Brain microvascular endothelial cell (primary cell): ENCODE data around the gene ARPP21.

Source experiments
- DNase-seq: peaks from one replicate; pipeline ENCODE4 v3.0.0-alpha.2; 2020
- H3K27ac ChIP-seq: fragments of 250-450 bp; sonication (Bioruptor Pico); 2 replicates; pipeline ENCODE4 v1.5.1; 2020; ENCODE audit warnings: mild to moderate bottlenecking, moderate library complexity
- H3K27me3 ChIP-seq: fragments of 250-450 bp; sonication (Bioruptor Pico); replicated peaks from 2 replicates; pipeline ENCODE4 v1.5.1; 2020; ENCODE audit warnings: mild to moderate bottlenecking
- H3K36me3 ChIP-seq: fragments of 250-450 bp; sonication (Bioruptor Pico); replicated peaks from 2 replicates; pipeline ENCODE4 v1.5.1; 2020; ENCODE audit warnings: mild to moderate bottlenecking
- H3K4me3 ChIP-seq: 2 replicates; pipeline ENCODE4 v1.5.1; 2011; ENCODE audit warnings: low read depth, mild to moderate bottlenecking, control low read depth, low read length, moderate library complexity
- in situ Hi-C: cut with HindIII; loops from 2 replicates; pipeline ENCODE4 v1.10.0; 2017; ENCODE audit warnings: low sequenced_read_pairs, low pct_ligation_motif_present
- TF ChIP-seq, protein P1 (sequence below): IDR thresholded peaks from 2 replicates; pipeline ENCODE4 v1.5.1; 2011; ENCODE audit warnings: low read depth, mild to moderate bottlenecking, moderate library complexity, low read length, control low read depth, inconsistent platforms; ENCODE audit errors: missing control alignments

The ARPP21 gene

DNA sequence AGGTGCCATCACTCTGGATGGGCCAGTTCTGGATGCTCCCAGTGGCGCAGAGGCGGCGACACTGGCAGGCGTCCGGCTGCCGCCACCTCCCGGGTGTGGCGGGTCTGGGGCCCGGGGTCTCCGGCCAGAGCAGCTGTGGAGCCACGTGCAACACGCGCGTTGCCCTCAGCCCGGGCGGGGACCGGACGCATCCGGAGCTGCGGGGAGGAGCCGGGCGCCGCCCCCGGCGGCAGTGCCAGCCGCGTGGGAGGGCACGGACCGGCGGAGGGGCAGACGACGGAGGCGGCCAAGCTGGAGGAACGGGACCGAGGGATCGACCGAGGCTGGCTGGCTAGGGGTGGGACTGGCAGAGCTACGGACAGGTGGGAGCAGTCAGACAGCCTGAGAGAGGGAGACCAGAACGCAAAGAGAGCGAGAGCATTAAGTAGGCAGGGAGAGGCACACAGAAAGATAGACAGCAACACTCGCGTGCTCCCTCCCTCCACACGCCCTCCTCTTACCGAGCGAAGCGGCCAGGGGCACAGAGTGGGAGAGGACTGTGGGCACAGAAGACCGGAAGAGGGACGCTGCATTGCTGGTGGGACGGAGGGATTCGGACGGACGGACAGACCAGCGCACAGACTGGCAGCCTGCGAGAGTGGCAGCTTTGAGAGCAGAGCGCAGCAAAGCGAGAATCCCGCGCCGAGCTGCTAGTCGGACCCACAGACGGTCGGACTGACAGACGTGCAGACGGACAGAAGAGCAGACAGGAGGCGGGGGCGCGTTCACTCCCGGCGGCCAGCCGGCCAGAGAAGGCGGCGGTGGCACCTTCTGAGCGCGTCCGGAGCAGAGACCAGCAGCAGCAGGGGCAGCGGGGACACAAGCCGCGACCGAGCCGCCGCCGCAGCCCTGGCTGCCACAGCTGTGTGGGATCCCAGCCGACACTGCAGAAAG, at the start of gene ARPP21:
Gene ARPP21, plus strand, starts transcription at position 272 of the 933 bp plus-strand sequence. CDS start 42,227 bp downstream, outside the sequence.
- in situ Hi-C loops: no loop called here
- H3K27me3 ChIP-seq: no peaks in the 10 kb centered on the region
- H3K36me3 ChIP-seq: no peaks in the 10 kb centered on the region
- H3K27ac ChIP-seq: no peak within 1 kb of the TSS
- peak within 1 kb of the TSS; percentile 74 for H3K4me3 ChIP-seq
- DNase-seq: peak; percentile 34
- TF ChIP-seq, protein P1, sequence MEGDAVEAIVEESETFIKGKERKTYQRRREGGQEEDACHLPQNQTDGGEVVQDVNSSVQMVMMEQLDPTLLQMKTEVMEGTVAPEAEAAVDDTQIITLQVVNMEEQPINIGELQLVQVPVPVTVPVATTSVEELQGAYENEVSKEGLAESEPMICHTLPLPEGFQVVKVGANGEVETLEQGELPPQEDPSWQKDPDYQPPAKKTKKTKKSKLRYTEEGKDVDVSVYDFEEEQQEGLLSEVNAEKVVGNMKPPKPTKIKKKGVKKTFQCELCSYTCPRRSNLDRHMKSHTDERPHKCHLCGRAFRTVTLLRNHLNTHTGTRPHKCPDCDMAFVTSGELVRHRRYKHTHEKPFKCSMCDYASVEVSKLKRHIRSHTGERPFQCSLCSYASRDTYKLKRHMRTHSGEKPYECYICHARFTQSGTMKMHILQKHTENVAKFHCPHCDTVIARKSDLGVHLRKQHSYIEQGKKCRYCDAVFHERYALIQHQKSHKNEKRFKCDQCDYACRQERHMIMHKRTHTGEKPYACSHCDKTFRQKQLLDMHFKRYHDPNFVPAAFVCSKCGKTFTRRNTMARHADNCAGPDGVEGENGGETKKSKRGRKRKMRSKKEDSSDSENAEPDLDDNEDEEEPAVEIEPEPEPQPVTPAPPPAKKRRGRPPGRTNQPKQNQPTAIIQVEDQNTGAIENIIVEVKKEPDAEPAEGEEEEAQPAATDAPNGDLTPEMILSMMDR: no peak

DNA sequence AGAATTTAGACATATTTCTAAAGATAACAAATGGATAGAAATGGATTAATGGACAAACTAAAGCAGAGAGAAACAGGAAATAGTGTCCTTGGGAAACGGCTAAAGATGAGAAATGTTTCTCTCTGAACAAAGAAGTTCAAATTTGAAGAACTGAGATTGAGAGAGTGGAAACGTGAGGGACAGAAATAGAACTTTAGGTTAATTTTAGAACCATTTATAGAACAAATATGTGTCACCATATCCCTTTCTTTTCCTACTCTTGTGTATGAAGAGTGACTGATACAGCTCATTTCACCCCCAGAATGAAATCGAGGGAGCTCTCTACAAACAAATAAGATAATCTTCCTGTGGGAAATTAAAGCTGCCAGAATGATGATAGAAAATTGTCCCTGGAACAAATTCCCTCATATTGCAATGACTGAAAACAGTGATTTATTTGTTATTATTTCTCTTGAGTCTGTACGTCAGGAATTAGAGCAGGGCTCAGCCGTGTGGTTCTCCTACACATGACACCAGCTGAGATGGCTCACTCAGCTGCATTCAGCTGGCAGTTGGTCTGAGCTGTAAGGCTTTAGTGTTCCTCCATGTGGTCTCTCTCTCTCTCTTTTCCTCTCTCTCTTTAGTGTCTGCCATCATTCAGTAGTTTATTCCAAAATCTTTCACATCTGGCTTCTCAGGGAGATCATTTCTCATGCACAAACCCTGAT, 46.6 kb upstream of the ARPP21 start:
- no peaks in the 10 kb centered on the region for H3K36me3 ChIP-seq
- TF ChIP-seq, protein P1: no peak
- H3K4me3 ChIP-seq: no peak overlapping the region
- in situ Hi-C loops: no loop called here
- H3K27me3 ChIP-seq: no peaks in the 10 kb centered on the region
- no peak overlapping the region for H3K27ac ChIP-seq
- no peak for DNase-seq

DNA sequence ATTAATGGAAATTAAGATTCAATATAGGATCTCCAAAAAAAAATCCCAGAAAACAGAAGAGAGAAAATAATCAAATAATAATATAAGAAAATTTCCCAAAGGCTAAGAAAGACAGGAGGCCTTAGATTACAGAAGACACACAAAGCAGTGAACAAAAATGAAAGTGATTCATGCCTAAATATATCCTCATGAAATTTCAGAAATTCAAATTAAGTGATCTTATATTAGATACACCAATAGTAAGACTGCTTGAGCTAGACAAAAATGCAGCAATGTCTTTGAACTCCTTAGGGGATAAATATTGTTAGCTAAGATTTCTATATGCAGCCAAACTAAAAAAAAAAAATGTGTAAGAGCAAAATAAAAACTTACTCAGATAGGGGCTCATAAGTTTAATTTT, 44.6 kb upstream of the ARPP21 start:
- TF ChIP-seq, protein P1: no peak
- no peak overlapping the region for H3K4me3 ChIP-seq
- in situ Hi-C loops: no loop called here
- no peak overlapping the region for H3K27ac ChIP-seq
- DNase-seq: no peak
- H3K27me3 ChIP-seq: no peaks in the 10 kb centered on the region
- H3K36me3 ChIP-seq: no peaks in the 10 kb centered on the region

DNA sequence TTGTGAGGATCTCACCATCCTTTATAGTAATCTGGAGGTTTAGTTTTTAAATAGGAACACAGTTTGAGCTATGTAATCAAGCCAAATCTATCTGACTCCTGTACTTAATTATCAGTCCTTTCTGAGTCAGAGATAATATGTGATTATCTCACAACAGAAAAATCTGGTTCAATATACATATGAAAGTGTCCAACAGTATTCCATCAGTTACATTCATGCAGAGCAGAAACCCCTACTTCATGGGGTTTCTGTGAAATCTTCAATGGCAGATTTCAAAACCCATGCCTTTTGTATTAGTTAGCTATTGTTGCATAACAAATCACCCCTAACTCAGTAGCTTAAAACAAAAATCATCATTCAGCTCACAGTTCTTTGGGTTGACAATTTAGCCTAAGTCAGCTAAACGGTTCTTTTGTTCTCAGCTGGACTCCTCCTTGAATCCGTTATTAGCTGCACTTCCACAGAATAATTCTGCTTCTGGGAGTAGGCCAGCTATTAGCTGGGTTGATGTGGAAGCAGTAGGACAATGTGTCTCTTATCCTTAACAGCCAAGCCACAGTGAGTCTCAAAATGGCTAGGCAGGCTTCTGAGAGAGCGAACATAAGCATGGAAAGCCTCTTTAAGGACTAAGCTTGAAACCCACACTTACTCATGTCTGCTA, 42.9 kb upstream of the ARPP21 start:
- in situ Hi-C loops: no loop called here
- no peaks in the 10 kb centered on the region for H3K36me3 ChIP-seq
- no peaks in the 10 kb centered on the region for H3K27me3 ChIP-seq
- no peak for DNase-seq
- TF ChIP-seq, protein P1: no peak
- H3K4me3 ChIP-seq: no peak overlapping the region
- H3K27ac ChIP-seq: no peak overlapping the region

DNA sequence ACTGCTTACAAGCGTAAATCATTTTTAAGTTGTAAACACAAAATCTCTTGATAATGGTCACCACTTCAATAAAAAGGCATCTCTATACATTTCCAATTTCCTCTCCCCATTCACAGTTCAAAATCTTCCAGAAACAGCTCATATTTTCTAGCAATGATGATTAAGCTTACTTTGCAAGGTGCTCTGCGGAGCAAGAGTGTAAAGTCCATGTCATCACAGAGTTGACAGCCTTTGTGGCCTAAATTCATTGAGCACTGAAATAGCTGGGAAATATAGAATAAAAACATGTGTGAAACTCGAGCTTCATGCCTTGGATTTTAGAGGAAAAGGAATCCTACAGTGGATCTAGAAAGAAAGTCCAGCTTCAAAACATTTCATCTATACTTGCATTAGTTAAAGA, 41.8 kb upstream of the ARPP21 start:
- DNase-seq: no peak
- TF ChIP-seq, protein P1: no peak
- Histone ChIP-seq H3K27ac (no peak overlapping the region), H3K4me3 (no peak overlapping the region), H3K36me3 (no peaks in the 10 kb centered on the region), H3K27me3 (no peaks in the 10 kb centered on the region)
- in situ Hi-C loops: no loop called here
